Fibroblast of the conjunctiva (primary cell): ENCODE data around the gene CEP128.
A peak's percentile ranks its signal among the peaks of the same experiment; 100 is the strongest.
"Not testable (repeated sequence)": the region's sequence is repeated elsewhere in the genome, so short reads cannot be mapped to it uniquely, and the experiment has no call there.

Source experiments
- DNase-seq: peaks from one replicate; pipeline ENCODE4 v3.0.0-alpha.2; 2010; ENCODE audit warnings: low read depth

CEP128 gene

DNA sequence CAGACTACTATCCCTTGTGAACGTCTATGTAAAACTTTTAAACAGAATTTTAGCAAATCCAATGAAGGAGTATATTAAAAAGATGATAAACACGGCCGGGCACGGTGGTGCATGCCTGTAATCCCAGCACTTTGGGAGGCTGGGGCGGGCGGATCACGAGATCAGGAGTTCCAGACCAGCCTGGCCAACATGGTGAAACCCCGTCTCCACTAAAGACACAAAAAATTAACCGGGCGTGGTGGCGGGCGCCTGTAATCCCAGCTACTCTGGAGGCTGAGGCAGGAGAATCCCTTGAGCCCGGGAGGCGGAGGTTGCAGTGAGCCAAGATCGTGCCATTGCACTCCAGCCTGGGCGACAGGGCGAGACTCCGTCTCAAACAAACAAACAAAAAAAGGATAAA lies 11.7 kb upstream of the CEP128 start:
- not testable (repeated sequence) for DNase-seq

DNA sequence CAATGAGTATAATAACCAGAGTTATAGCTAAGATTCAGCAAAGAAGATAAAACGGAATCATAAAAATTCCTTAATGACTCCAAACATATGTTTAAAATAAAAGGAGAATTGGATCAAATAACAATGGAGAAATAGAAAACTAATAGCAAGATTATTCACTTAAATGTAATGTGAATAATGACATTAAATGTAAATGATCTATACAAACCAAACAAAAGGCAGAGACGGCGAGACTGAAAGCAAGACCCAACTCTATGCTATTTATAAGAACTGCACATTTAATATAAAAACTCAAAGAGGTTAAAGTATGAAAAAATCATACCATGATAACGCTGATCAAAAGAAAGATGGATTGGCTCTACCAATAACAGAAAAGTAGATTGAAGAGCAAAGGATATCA lies 10.0 kb upstream of the CEP128 start:
- DNase-seq = no peak

GRCh38 chr14:80948291-80948690 lies 6.8 kb upstream of the CEP128 start:
- DNase-seq = no peak

DNA sequence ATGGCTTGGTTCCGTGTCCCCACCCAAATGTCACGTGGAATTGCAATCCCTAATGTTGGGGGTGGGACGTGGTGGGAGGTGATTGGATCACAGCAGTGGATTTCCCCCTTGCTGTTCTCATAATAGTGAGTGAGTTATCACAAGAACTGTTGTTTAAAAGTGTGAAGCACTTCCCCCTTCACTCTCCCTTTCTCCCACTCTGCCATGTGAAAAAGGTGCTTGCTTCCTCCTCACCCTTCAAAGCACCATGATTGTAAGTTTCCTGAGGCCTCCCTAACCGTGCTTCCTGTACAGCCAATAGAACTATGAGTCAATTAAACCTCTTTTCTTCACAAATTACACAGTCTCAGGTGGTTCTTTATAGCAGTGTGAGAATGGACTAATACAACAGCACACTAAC lies 5.3 kb upstream of the CEP128 start:
- no peak for DNase-seq

- no peak for DNase-seq
These were observed 4.6 kb upstream of the CEP128 start for GRCh38 chr14:80946187-80946586.

- no peak for DNase-seq
These were observed 3.5 kb upstream of the CEP128 start for GRCh38 chr14:80944861-80945617.

DNA sequence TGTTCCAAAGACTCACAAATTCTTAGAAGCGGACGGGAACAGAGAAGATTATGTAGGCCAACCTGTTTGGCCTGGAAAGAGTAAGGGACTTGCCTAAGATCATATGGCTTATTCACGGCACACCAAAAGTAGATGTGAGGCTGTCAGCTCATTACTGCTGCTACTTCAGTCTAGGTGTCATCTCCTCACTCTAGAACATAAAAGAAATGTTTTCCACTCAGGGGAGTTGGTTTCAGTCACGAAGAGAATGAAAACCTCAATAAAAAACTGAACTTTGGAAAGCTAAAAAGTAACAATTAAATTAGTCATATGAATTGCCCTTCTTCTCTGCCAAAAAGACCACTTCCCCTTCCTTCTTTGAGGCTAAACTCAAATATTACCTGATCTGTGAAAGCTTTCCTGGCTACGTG lies 658 bp upstream of the CEP128 start:
- no peak for DNase-seq

DNA sequence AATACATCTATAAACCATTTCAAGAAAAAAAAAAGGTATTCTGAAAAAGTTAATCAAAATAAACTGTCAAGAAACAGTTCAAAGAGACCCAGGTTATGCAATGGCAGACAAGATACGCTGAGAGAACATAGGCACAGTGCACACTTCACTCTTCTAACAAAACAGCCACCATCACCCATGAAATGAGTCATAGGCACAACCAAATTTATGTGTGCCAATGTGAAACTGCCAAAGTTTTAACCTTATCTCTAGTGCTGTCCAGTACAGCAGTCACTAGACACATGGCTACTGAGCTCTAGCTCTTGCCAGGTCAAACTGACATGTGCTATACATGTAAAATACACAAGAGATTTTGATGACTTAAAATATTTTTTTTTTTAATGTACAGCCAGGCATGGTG lies 1.4 kb downstream of the CEP128 start:
- DNase-seq = no peak

DNA sequence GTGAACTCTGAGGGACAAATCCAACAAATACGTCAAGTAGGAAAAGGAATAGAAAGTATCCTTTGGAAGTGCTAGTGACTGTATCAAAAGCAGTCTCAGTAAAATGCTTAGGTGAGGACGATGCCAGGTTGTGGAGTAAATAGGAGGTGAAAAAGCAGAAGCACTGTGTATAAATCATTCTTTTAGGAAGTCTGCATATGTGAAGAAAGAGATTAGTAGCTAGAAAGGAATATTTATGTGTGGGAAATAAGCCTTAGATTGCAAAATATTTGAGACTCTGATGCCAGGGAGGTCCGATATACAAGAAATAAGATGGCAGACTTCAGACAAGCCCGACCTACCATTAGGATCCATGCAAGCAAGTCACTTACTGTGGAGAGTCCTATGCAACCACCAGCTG lies 7.9 kb downstream of the CEP128 start:
- DNase-seq = no peak

- no peak for DNase-seq
These were observed 8.3 kb downstream of the CEP128 start for GRCh38 chr14:80933282-80933681.

DNA sequence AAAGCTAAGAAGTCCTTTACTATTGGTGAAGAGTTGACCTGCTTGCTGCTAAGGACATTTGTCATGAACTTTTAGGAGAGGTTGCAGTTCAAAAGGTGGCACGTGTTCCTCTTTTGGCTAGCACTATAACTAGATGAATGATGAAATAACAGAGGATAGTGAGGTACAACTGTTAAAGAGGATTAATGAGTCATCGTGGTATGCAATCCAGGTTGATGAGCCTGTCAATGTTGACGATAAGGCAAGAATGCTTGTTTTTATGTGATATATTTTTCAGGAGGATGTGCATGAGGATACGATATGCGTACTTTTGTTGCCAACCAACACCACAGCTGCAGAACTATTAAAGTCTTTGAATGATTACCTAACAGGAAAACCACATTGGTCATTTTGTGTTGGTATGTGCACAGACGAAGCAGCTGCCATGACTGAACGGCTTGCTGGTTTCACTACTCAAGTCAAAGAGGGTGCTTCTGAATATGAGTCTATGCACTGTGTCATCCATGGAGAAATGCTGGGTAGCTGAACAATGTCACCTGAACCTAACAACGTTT lies 10.6 kb downstream of the CEP128 start:
- peak; percentile 29 for DNase-seq

DNA sequence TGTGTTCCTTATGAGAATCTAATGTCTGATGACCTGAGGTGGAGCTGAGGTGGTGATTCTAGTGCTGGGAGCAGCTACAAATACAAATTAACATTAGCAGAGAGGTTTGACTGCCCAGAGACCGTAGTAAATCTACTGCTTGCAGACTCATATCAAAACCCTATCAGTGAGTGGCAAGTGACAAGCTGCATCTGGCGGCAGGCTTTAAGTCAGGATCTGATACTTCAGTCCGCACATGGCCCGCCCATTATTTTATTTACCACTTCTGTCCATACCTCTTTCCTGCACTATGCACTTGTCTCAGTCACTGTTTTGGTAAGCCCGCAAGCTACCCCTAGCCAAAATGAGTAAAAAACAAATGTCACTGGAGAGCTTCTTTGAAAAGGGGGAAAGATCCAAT lies 11.4 kb downstream of the CEP128 start:
- no peak for DNase-seq

DNA sequence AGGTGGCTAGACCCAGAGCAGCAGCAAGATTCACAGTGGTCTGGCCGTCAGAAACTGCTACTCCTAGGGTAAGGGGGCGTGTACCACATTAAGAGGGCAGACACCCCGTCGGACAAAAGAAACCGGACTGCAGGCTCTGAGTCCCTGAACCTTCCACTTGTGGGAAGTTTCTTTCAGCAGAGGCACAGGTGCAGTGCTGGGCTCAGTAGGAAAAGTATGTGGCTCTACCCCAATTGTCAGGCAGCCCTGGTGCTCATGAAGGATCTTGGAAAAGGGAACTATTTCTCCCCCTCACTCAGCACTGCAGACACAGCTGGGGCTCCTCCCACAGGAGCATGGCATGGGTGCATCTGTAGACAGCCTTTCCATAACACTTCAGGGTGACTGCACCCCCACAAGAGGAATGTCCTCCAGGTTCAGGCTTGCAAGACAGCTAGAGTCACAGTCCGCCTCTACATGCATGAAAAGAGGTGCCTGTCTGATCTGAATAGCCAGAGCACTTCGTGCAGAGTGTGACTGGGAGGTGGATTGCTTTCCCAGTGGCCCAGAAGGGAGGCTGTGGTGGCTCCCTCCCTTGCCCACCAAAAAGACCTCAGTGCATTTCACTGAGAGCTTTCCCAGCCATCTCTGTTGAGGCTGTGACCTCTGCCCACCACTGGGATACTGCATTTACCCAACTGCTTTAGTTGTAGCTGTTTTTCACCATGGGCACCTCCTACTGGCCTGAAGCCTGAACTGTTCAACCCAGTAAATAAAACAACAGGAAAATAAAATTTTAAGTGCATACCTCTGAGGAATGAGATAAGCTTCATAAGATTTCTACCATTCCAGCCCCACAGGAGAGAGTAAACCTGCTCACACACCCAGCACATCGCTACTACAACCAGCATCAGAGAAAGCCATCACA lies 14.2 kb downstream of the CEP128 start:
- DNase-seq = no peak

DNA sequence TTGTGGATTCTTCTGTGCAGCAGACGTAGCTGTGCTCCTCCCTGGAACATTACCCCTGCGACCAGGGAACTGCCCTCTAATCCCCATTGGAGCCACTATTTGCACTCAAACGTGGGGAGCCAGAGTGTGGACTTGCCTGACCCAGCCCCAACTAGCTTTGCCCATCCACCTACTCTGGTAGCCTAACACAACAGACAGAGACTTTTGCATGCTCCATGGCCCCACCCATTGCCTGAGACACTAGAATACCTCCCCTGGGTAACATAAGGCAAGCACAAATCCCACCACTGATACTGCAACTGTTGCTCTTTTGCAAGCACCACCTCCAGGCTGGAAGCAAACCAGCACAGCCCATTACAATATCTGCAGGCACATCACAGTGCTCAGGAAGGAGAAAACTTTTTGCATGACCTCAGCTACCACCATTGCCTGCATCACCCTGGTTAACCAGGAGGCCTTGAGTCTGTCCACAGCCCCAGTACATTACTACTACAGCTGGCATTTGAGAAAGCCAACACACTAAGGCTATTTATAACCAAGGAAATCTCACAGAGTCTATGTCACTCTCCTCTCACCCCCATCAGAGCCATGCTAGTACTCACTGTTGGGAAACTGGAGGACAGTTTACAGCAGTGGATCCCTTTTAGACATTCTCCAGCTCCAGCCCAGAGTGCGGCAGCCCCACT lies 15.0 kb downstream of the CEP128 start:
- no peak for DNase-seq

GRCh38 chr14:80924365-80925103 lies 17.0 kb downstream of the CEP128 start:
- DNase-seq = no peak

DNA sequence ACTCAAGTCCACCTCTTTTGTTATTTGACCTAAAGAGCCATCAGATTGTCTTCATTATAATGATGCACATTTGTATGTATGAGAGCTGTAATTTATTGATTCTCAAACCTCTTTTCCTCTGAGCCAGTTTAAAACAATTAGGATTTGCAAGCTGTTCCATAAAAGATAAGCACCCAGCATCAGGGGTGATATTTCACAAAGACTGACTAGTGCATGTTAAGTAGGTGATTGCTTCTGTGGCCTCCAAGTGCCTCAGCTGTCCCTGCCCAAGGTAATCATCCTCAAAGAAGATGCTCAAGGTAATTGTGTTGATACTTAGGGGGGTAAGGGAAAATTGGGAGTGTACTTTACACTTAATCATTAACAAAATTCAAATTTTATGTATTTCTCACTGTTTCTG lies 18.2 kb downstream of the CEP128 start:
- no peak for DNase-seq

DNA sequence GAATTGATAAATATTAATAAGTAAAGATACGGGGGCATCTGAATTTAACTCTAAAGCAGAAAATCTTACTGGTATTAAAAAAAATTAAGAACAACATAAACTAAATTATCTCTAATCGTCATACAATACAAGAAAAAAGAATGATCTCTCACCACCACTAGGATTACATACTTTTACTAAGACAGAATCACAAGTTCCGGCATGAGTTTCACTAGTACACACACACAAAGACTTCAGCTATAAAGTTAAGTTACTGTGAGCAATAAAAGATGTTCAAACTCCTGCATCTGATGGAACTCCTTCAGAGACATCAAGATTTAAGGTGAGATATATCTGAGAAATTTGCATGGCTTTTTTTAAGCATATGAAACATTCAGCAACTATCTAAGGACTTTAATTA lies 21.9 kb downstream of the CEP128 start:
- DNase-seq = no peak

DNA sequence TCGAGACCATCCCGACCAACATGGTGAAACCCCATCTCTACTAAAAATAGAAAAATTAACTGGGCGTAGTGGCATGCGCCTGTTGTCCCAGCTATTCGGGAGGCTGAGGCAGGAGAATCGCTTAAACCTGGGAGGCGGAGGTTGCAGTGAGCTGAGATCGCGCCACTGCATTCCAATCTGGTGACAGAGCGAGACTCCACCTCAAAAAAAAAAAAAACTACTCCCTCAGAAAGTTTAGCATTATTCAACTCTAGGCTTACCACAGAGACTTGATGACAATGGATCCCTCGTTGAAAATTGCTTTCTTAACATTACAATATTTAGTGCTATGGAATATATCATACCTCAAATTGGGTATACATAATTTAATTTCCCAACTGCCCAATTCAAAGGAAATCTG lies 29.5 kb downstream of the CEP128 start:
- DNase-seq = not testable (repeated sequence)

DNA sequence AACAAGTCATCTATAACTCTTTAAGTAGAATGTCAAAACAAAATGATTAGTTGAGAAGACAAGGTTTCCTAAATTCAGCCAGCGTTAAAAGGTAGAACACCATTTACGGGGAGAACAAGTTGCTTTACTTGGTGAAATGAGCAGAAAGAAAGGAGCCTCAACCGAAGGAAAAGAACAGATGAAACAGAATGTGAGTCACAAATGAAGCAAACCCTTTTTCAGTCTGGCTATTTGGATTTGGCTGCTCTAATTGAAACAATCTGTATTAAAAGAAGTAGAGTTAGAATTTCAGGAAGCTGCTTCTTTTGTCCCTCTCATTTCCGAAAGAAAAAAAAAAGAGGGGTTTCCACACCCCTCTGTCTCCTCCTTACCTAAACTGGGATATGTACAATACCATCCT lies 34.6 kb downstream of the CEP128 start:
- DNase-seq = peak; percentile 53

DNA sequence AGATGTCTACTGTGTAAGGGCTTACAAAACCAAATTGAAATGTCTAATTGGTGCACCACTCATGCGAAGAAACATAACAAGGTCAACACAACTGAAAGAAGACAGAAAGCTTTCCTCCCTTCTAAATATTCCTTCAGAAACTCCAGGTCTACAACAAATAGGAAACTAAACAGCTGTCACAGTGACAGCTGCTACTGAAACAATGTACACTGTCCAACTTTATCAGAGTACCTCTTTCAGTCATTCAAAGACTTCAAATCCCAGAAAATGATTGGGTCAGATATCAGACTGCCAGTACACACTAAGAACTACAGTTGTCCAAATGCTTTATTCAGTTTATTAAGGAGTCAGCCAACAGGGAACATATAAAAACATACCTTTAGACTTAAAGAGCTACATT lies 35.2 kb downstream of the CEP128 start:
- DNase-seq = no peak

GRCh38 chr14:80902608-80903007 lies 38.9 kb downstream of the CEP128 start:
- no peak for DNase-seq

DNA sequence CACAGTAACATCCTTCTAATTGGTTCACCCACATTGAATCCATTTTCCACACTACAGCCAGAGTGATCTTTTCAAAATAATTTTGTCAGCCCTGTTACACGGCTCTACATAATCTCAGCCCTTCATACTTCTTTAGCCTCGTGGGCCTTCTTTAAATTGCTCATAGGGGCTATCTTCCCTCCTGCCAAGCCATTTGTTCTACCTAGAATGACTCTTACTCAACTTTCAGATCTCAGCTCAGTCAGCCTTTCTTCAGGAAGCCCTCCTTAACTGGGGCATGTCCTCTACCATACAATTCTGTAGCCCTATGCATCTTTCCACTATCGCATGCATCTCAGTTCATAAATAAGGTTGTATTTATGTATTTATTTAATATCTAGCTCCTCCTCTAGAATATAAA lies 39.7 kb downstream of the CEP128 start:
- no peak for DNase-seq
